SK-N-MC (cell line): Measurements from ENCODE around the gene GALNTL6.

Experiments
- EZH2 ChIP-seq: fragments of 200-600 bp; sonication (generic); IDR thresholded peaks from one replicate; pipeline ENCODE4 v1.6.1; 2017; ENCODE audit warnings: antibody characterized with exemption
- POLR2AphosphoS5 ChIP-seq: IDR thresholded peaks from 2 replicates; pipeline ENCODE4 v1.6.1; 2012; ENCODE audit warnings: mild to moderate bottlenecking, low read depth, low read length, borderline replicate concordance

- TF ChIP-seq POLR2AphosphoS5 (no peak), EZH2 (no peak)
Measured at GRCh38 chr4:173057442-173057841, 1244.2 kb downstream of the GALNTL6 start.
